ENCODE data around the gene BRMS1L.
A peak's percentile ranks its signal among the peaks of the same experiment; 100 is the strongest.
"Not testable (repeated sequence)": the region's sequence is repeated elsewhere in the genome, so short reads cannot be mapped to it uniquely, and the experiment has no call there.

BRMS1L gene

GRCh38 chr14:35821564-35822411 lies 4.3 kb upstream of the BRMS1L start:
- peak; percentile 27 for DNase-seq

GRCh38 chr14:35822501-35822900 lies 3.6 kb upstream of the BRMS1L start:
- no peak for DNase-seq

GRCh38 chr14:35824446-35825165 lies 1.5 kb upstream of the BRMS1L start:
- not testable (repeated sequence) for DNase-seq

- no peak for DNase-seq
These were observed 245 bp upstream of the BRMS1L start for GRCh38 chr14:35825968-35826217.

GRCh38 chr14:35826952-35827416 lies 846 bp downstream of the BRMS1L start:
- no peak for DNase-seq

- DNase-seq, result no peak
These were observed 1.7 kb downstream of the BRMS1L start for GRCh38 chr14:35827678-35828472.

GRCh38 chr14:35829449-35829848 lies 3.3 kb downstream of the BRMS1L start:
- DNase-seq, result no peak

GRCh38 chr14:35835208-35835982 lies 9.3 kb downstream of the BRMS1L start:
- no peak for DNase-seq

GRCh38 chr14:35841704-35842103 lies 15.6 kb downstream of the BRMS1L start:
- DNase-seq, result not testable (repeated sequence)

GRCh38 chr14:35842245-35842644 lies 16.1 kb downstream of the BRMS1L start:
- DNase-seq, result not testable (repeated sequence)

GRCh38 chr14:35844494-35844893 lies 18.4 kb downstream of the BRMS1L start:
- DNase-seq, result no peak

GRCh38 chr14:35847636-35848035 lies 21.5 kb downstream of the BRMS1L start:
- DNase-seq, result no peak

GRCh38 chr14:35849122-35849521 lies 23.0 kb downstream of the BRMS1L start:
- no peak for DNase-seq

- DNase-seq, result no peak
These were observed 25.7 kb downstream of the BRMS1L start for GRCh38 chr14:35851823-35852222.

GRCh38 chr14:35853225-35853624 lies 27.1 kb downstream of the BRMS1L start:
- DNase-seq, result no peak

- DNase-seq, result no peak
These were observed 28.6 kb downstream of the BRMS1L start for GRCh38 chr14:35854696-35855270.

- no peak for DNase-seq
These were observed 29.8 kb downstream of the BRMS1L start for GRCh38 chr14:35855876-35856481.

- no peak for DNase-seq
These were observed 32.5 kb downstream of the BRMS1L start for GRCh38 chr14:35858521-35859209.

GRCh38 chr14:35861204-35861868 lies 35.2 kb downstream of the BRMS1L start:
- no peak for DNase-seq

GRCh38 chr14:35865611-35866324 lies 39.6 kb downstream of the BRMS1L start:
- DNase-seq, result no peak

Data from NCI-H446 treated with DMSO at 0.1 percent for 48 hours (cell line).